Gastroesophageal sphincter (tissue), 3 donors: ENCODE measurements around the gene SLC16A12.

Experiments
- CTCF ChIP-seq, 4 experiments: fragments of 200-600 bp in 2 of 4; fragments of 450-650 bp in 2 of 4; sonication (generic) in 1 of 4; IDR thresholded peaks; one replicate each; pipeline ENCODE4 v1.5.1; 2017 to 2019; ENCODE audit warnings: antibody characterized with exemption in 4 of 4, mild to moderate bottlenecking in 2 of 4, moderate library complexity in 2 of 4
- POLR2A ChIP-seq, 2 donors: fragments of 450-650 bp; IDR thresholded peaks; one replicate each; pipeline ENCODE4 v1.6.1; 2017; ENCODE audit warnings: antibody characterized with exemption in 2 of 2, mild to moderate bottlenecking in 2 of 2, moderate library complexity in 1 of 2

GRCh38 chr10:89458291-89458690, 77.1 kb downstream of the SLC16A12 start:
- TF ChIP-seq POLR2A (IDR thresholded peaks at IDR 0.05), result no peak
- TF ChIP-seq CTCF (IDR thresholded peaks at IDR 0.05), result no peak
